GM23338 (cell line): ENCODE data around the gene FAAP100.

ENCODE experiments used
- EZH2 ChIP-seq: fragments of 200-600 bp; sonication (generic); IDR thresholded peaks from one replicate; pipeline ENCODE4 v1.8.0; 2017; ENCODE audit warnings: antibody characterized with exemption, mild to moderate bottlenecking, low read depth; ENCODE audit not compliant: unreplicated experiment
- STAT1 ChIP-seq: IDR thresholded peaks from one replicate; pipeline ENCODE4 v1.6.1; 2016; ENCODE audit warnings: antibody characterized with exemption; ENCODE audit not compliant: unreplicated experiment
- TF ChIP-seq, protein P1 (sequence below), 2 experiments: fragments of 200-600 bp in 1 of 2; sonication (generic) in 1 of 2; conservative IDR thresholded peaks; 2 replicates each; pipeline versions ENCODE4 v1.5.1 to v1.6.1; 2016 to 2017; ENCODE audit warnings: antibody characterized with exemption in 2 of 2, low read depth in 2 of 2, mild to moderate bottlenecking in 2 of 2, moderate library complexity in 1 of 2

GRCh38 chr17:81579821-81580321 lies 27.7 kb upstream of the FAAP100 start:
- TF ChIP-seq, protein P1, sequence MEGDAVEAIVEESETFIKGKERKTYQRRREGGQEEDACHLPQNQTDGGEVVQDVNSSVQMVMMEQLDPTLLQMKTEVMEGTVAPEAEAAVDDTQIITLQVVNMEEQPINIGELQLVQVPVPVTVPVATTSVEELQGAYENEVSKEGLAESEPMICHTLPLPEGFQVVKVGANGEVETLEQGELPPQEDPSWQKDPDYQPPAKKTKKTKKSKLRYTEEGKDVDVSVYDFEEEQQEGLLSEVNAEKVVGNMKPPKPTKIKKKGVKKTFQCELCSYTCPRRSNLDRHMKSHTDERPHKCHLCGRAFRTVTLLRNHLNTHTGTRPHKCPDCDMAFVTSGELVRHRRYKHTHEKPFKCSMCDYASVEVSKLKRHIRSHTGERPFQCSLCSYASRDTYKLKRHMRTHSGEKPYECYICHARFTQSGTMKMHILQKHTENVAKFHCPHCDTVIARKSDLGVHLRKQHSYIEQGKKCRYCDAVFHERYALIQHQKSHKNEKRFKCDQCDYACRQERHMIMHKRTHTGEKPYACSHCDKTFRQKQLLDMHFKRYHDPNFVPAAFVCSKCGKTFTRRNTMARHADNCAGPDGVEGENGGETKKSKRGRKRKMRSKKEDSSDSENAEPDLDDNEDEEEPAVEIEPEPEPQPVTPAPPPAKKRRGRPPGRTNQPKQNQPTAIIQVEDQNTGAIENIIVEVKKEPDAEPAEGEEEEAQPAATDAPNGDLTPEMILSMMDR (conservative IDR thresholded peaks at IDR 0.05; ENCODE audit: low read depth in 2 of 2), result no peak
- TF ChIP-seq EZH2 (no peak), STAT1 (no peak)
